ENCODE data around the gene POU4F3. TPM values are rescaled to one million over a fixed set of nuclear protein-coding genes. Genes with fewer than 3 reads are reported as not detected.

POU4F3 gene
- total and polyA plus RNA-seq, 12 donors: 0.06 to 0.12 TPM; not detected in 10

DNA sequence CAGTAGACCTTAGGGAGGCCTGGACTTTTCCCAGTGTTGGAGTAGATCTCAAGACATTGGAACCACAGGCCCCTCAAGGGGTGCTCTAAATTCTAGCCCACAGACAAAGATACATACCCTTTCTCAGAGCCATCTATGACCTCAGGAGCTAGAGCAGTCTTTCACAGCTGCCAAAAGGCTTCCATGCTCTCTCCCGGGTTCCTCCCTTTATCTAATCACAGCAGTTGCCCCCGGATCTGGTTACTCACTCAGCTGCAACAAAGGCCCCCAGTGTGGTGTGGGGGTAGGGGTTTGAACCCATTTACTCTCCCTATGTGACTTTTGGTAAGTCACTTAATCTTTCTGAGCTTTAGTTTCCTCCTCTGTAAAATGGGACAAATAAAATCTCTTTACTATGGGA is 27.0 kb downstream of the POU4F3 start:
- no peak overlapping the region for H3K27ac ChIP-seq
- H3K4me3 ChIP-seq: no peak overlapping the region
- H3K9me3 ChIP-seq: no peaks in the 10 kb centered on the region
- H3K27me3 ChIP-seq: peaks cover 0 to 13% (median 3%) of the 10 kb centered on the region in 7 donors
- 11 to 12% methylated on average over 2 of the region's 2 CpGs for WGBS, 2 donors
- H3K36me3 ChIP-seq: no peaks in the 10 kb centered on the region
- no peaks in the 10 kb centered on the region for H3K4me1 ChIP-seq
- TF ChIP-seq, protein P1, sequence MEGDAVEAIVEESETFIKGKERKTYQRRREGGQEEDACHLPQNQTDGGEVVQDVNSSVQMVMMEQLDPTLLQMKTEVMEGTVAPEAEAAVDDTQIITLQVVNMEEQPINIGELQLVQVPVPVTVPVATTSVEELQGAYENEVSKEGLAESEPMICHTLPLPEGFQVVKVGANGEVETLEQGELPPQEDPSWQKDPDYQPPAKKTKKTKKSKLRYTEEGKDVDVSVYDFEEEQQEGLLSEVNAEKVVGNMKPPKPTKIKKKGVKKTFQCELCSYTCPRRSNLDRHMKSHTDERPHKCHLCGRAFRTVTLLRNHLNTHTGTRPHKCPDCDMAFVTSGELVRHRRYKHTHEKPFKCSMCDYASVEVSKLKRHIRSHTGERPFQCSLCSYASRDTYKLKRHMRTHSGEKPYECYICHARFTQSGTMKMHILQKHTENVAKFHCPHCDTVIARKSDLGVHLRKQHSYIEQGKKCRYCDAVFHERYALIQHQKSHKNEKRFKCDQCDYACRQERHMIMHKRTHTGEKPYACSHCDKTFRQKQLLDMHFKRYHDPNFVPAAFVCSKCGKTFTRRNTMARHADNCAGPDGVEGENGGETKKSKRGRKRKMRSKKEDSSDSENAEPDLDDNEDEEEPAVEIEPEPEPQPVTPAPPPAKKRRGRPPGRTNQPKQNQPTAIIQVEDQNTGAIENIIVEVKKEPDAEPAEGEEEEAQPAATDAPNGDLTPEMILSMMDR (IDR thresholded peaks at IDR 0.05): no peak
- intact Hi-C loops (cut with DNase I): no loop called here
- DNase-seq: no peak
- ATAC-seq: no peak

DNA sequence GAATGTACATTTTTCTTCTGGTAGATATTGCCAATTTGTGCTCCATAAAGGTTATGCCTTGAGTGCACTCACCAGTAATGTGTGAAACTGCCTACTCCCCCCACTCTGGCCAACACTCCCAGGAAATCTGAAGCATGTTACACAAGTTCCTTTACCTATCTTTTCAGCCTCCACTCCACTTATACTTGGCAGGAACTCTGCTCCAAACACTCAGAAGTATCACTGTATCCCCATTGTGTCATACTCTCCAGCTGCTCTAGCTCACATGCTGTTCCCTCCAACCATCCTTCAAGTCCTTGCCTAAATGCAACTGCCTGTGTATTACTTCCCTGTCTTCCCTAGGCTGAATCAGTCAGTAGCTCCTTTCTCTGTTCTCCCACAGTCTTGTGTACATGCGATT is 28.3 kb downstream of the POU4F3 start:
- TF ChIP-seq, protein P1 (IDR thresholded peaks at IDR 0.05): no peak
- H3K27me3 ChIP-seq: peaks cover 0 to 19% (median 3%) of the 10 kb centered on the region in 7 donors
- 67 to 70% methylated on average over 1 of the region's 1 CpG for WGBS, 2 donors
- H3K36me3 ChIP-seq: no peaks in the 10 kb centered on the region
- H3K27ac ChIP-seq: no peak overlapping the region
- DNase-seq: no peak
- no peaks in the 10 kb centered on the region for H3K4me1 ChIP-seq
- peak in 4 of 8 donors; percentile 24 to 56 (median 38) for ATAC-seq
- intact Hi-C loops (cut with DNase I): no loop called here
- H3K4me3 ChIP-seq: no peak overlapping the region
- no peaks in the 10 kb centered on the region for H3K9me3 ChIP-seq

DNA sequence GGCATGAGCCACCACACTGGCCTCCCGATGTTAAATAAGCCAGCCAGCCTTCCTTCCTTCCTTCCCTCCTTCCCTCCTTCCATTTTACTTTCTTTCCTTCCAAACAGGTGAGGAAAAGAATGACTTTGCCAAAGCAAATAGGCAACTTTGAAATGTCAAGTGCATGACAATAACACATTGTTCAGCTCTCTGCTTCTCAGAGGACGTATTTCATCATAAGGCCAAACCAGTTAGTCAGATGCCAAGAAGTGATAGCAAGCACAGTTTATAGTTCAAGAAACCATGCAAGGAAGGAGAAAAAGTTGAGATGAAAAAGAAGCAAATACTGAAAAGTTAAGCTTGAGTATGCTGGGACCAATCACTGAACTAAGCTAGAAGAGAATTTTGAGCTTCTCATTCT is 29.5 kb downstream of the POU4F3 start:
- peaks cover 0 to 19% (median 3%) of the 10 kb centered on the region in 7 donors for H3K27me3 ChIP-seq
- no peak overlapping the region for H3K27ac ChIP-seq
- DNase-seq: no peak
- ATAC-seq: no peak
- TF ChIP-seq, protein P1 (IDR thresholded peaks at IDR 0.05): no peak
- WGBS, 2 donors: 72 to 73% methylated on average over 2 of the region's 2 CpGs
- H3K9me3 ChIP-seq: no peaks in the 10 kb centered on the region
- no peak overlapping the region for H3K4me3 ChIP-seq
- intact Hi-C loops (cut with DNase I): no loop called here
- H3K4me1 ChIP-seq: no peaks in the 10 kb centered on the region
- no peaks in the 10 kb centered on the region for H3K36me3 ChIP-seq

DNA sequence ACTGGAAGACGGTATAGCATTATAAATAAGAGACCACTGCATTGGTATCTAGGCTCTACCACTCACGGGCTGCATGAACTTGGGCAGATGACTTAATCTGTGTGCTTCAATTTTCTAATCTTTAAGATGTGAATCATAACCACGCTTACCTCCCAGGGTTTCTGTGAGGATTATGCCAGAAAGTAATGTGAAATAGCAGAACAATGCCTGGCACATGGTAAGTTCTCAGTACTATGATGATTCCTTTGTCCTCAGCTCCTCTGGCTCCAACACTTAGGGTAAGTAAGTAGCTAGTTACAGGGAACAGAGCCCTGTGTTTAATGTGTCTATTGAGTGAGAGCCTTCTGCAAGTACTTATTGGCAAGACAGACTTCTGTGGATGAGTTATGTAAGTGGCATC is 31.1 kb downstream of the POU4F3 start:
- Histone ChIP-seq H3K36me3 (no peaks in the 10 kb centered on the region), H3K9me3 (no peaks in the 10 kb centered on the region), H3K4me3 (no peak overlapping the region), H3K4me1 (no peaks in the 10 kb centered on the region), H3K27me3 (peaks cover 0 to 23% (median 3%) of the 10 kb centered on the region in 7 donors), H3K27ac (no peak overlapping the region)
- ATAC-seq (no peak), DNase-seq (no peak)
- 80% methylated on average over 3 of the region's 3 CpGs for WGBS, 2 donors
- intact Hi-C loops (cut with DNase I): no loop called here
- TF ChIP-seq, protein P1 (IDR thresholded peaks at IDR 0.05): no peak

Measured in heart right ventricle (tissue), 16 donors.